ENCODE results near the gene FGF21. TPM values are rescaled to one million over a fixed set of nuclear protein-coding genes. Genes with fewer than 3 reads are reported as not detected.

FGF21 gene
- total RNA-seq, 4 donors from 2014 or later, result not detected

- no peaks in the 10 kb centered on the region for H3K9me3 ChIP-seq
- no peak overlapping the region for H3K4me3 ChIP-seq
- no peak overlapping the region for H3K27ac ChIP-seq
- no peak for ATAC-seq
- TF ChIP-seq POLR2A (IDR thresholded peaks at IDR 0.05) (no peak), POLR2AphosphoS5 (IDR thresholded peaks at IDR 0.05) (no peak)
- H3K36me3 ChIP-seq, result no peaks in the 10 kb centered on the region
- 100% methylated on average over 4 of the region's 5 CpGs; no CpG with 5 or more reads in 1 of the 2 donors for WGBS, 2 donors (ENCODE audit: low coverage in 1 of 2)
- peaks cover 37% of the 10 kb centered on the region for H3K27me3 ChIP-seq
- peaks cover 0 to 22% (median 10%) of the 10 kb centered on the region in 3 donors for H3K4me1 ChIP-seq
Measured at GRCh38 chr19:48755787-48756186, 463 bp downstream of the FGF21 start.

DNA sequence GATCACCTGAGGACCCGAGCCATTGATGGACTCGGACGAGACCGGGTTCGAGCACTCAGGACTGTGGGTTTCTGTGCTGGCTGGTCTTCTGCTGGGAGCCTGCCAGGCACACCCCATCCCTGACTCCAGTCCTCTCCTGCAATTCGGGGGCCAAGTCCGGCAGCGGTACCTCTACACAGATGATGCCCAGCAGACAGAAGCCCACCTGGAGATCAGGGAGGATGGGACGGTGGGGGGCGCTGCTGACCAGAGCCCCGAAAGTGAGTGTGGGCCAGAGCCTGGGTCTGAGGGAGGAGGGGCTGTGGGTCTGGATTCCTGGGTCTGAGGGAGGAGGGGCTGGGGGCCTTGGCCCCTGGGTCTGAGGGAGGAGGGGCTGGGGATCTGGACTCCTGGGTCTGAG is 888 bp downstream of the FGF21 start:
- Histone ChIP-seq H3K27me3 (peaks cover 36% of the 10 kb centered on the region), H3K4me1 (peaks cover 0 to 22% (median 10%) of the 10 kb centered on the region in 3 donors), H3K4me3 (no peak overlapping the region), H3K9me3 (no peaks in the 10 kb centered on the region), H3K36me3 (no peaks in the 10 kb centered on the region), H3K27ac (no peak overlapping the region)
- no peak for ATAC-seq
- no peak for TF ChIP-seq POLR2AphosphoS5 (IDR thresholded peaks at IDR 0.05)
- no peak for TF ChIP-seq POLR2A (IDR thresholded peaks at IDR 0.05)
- no peak for TF ChIP-seq EP300 (IDR thresholded peaks at IDR 0.05)
- TF ChIP-seq, protein P1, sequence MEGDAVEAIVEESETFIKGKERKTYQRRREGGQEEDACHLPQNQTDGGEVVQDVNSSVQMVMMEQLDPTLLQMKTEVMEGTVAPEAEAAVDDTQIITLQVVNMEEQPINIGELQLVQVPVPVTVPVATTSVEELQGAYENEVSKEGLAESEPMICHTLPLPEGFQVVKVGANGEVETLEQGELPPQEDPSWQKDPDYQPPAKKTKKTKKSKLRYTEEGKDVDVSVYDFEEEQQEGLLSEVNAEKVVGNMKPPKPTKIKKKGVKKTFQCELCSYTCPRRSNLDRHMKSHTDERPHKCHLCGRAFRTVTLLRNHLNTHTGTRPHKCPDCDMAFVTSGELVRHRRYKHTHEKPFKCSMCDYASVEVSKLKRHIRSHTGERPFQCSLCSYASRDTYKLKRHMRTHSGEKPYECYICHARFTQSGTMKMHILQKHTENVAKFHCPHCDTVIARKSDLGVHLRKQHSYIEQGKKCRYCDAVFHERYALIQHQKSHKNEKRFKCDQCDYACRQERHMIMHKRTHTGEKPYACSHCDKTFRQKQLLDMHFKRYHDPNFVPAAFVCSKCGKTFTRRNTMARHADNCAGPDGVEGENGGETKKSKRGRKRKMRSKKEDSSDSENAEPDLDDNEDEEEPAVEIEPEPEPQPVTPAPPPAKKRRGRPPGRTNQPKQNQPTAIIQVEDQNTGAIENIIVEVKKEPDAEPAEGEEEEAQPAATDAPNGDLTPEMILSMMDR (IDR thresholded peaks at IDR 0.05), result no peak
- WGBS, 2 donors (ENCODE audit: low coverage in 1 of 2), result no CpG with 5 or more reads among the region's 11 CpGs

- H3K9me3 ChIP-seq, result no peaks in the 10 kb centered on the region
- H3K4me1 ChIP-seq, result peaks cover 0 to 19% (median 10%) of the 10 kb centered on the region in 3 donors
- H3K36me3 ChIP-seq, result no peaks in the 10 kb centered on the region
- 40 to 96% methylated on average over 1 to 5 of the region's 9 CpGs for WGBS, 2 donors (ENCODE audit: low coverage in 1 of 2)
- ATAC-seq, result no peak
- no peak overlapping the region for H3K4me3 ChIP-seq
- peaks cover 31% of the 10 kb centered on the region for H3K27me3 ChIP-seq
- H3K27ac ChIP-seq, result no peak overlapping the region
- TF ChIP-seq, protein P1 (IDR thresholded peaks at IDR 0.05), result no peak
- no peak for TF ChIP-seq EP300 (IDR thresholded peaks at IDR 0.05)
- no peak for TF ChIP-seq POLR2A (IDR thresholded peaks at IDR 0.05)
- TF ChIP-seq POLR2AphosphoS5 (IDR thresholded peaks at IDR 0.05), result no peak
Measured at GRCh38 chr19:48756686-48757085, 1.4 kb downstream of the FGF21 start.

DNA sequence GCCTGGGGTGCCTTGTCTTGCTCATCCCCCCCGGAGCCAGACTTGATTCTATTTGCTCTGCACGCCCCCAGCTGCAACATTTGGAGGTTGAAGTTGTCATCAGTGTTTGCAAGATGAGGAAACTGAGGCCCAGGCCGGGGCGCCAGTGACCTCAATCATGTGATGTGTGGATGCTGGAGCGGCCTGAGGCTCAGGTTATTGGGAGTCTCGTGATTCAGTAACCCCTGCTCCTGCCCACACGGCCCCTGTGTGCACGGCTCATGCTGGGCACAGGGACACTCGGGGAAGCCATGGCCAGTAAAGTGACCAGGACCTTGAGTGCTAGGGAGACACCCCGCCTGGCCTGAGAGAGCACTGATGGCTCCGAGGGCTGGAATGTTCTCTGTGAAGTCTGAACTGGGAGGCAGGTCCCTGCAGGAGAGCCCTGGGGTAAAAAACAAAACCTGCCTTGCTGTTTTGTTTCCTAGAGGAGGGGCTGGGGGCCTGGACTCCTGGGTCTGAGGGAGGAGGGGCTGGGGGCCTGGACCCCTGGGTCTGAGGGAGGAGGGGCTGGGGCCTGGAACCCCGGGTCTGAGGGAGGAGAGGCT is 1.9 kb downstream of the FGF21 start:
- peaks cover 26% of the 10 kb centered on the region for H3K27me3 ChIP-seq
- no peaks in the 10 kb centered on the region for H3K36me3 ChIP-seq
- no CpG with 5 or more reads among the region's 12 CpGs for WGBS, 2 donors (ENCODE audit: low coverage in 1 of 2)
- no peak overlapping the region for H3K4me3 ChIP-seq
- TF ChIP-seq, protein P1 (IDR thresholded peaks at IDR 0.05), result no peak
- no peak for TF ChIP-seq EP300 (IDR thresholded peaks at IDR 0.05)
- TF ChIP-seq POLR2AphosphoS5 (IDR thresholded peaks at IDR 0.05), result no peak
- no peak for TF ChIP-seq POLR2A (IDR thresholded peaks at IDR 0.05)
- H3K9me3 ChIP-seq, result no peaks in the 10 kb centered on the region
- no peak for ATAC-seq
- peaks cover 0 to 14% (median 8%) of the 10 kb centered on the region in 3 donors for H3K4me1 ChIP-seq
- H3K27ac ChIP-seq, result no peak overlapping the region

DNA sequence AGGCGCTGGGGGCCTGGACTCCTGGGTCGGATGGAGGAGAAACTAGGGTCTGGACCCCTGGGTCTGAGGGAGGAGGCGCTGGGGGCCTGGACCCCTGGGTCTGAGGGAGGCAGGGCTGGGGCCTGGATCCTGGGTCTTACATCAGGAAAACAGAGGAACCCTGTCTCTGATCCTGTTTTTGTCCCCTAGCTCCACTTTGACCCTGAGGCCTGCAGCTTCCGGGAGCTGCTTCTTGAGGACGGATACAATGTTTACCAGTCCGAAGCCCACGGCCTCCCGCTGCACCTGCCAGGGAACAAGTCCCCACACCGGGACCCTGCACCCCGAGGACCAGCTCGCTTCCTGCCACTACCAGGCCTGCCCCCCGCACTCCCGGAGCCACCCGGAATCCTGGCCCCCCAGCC is 2.4 kb downstream of the FGF21 start:
- TF ChIP-seq EP300 (IDR thresholded peaks at IDR 0.05), result no peak
- no peak for TF ChIP-seq POLR2AphosphoS5 (IDR thresholded peaks at IDR 0.05)
- no peak for TF ChIP-seq POLR2A (IDR thresholded peaks at IDR 0.05)
- TF ChIP-seq, protein P1 (IDR thresholded peaks at IDR 0.05), result no peak
- H3K9me3 ChIP-seq, result no peaks in the 10 kb centered on the region
- peaks cover 0 to 9% (median 4%) of the 10 kb centered on the region in 3 donors for H3K4me1 ChIP-seq
- no peak for ATAC-seq
- no peak overlapping the region for H3K27ac ChIP-seq
- H3K36me3 ChIP-seq, result no peaks in the 10 kb centered on the region
- no CpG with 5 or more reads among the region's 14 CpGs for WGBS, 2 donors (ENCODE audit: low coverage in 1 of 2)
- H3K27me3 ChIP-seq, result peaks cover 25% of the 10 kb centered on the region
- H3K4me3 ChIP-seq, result no peak overlapping the region

All from gastroesophageal sphincter (tissue), 4 donors.